Hepatocyte (in vitro differentiated cells): Measurements from ENCODE around the gene PPP3CA.

Source experiments
- EZH2 ChIP-seq: fragments of 200-600 bp; sonication (generic); IDR thresholded peaks from 2 replicates; pipeline ENCODE4 v1.6.1; 2016; ENCODE audit warnings: antibody characterized with exemption, mild to moderate bottlenecking, borderline replicate concordance
- TF ChIP-seq, protein P1 (sequence below): fragments of 200-600 bp; sonication (generic); IDR thresholded peaks from 2 replicates; pipeline ENCODE4 v1.5.1; 2016; ENCODE audit warnings: antibody characterized with exemption, mild to moderate bottlenecking; ENCODE audit not compliant: poor library complexity

DNA sequence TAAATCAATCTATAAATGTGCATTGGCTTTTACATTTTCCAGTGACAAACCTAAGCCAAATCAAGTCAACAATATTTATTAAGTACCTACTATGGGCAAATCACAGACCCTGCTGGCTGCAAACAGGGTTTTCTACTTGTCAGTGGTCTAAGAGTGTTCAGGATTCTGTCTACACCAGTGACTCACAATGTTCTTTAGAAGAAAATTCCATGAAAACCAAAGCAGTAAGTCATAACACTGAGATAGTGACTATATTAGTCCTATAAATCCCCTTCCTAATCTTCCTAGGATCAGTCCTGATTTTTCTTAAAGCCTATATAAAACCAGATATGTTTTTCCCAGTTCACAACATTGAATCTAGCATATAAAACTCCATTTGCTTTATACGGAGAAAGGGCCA, 69.7 kb downstream of the PPP3CA start:
- TF ChIP-seq, protein P1, sequence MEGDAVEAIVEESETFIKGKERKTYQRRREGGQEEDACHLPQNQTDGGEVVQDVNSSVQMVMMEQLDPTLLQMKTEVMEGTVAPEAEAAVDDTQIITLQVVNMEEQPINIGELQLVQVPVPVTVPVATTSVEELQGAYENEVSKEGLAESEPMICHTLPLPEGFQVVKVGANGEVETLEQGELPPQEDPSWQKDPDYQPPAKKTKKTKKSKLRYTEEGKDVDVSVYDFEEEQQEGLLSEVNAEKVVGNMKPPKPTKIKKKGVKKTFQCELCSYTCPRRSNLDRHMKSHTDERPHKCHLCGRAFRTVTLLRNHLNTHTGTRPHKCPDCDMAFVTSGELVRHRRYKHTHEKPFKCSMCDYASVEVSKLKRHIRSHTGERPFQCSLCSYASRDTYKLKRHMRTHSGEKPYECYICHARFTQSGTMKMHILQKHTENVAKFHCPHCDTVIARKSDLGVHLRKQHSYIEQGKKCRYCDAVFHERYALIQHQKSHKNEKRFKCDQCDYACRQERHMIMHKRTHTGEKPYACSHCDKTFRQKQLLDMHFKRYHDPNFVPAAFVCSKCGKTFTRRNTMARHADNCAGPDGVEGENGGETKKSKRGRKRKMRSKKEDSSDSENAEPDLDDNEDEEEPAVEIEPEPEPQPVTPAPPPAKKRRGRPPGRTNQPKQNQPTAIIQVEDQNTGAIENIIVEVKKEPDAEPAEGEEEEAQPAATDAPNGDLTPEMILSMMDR = no peak
- TF ChIP-seq EZH2 = no peak
